Esophagus muscularis mucosa (tissue), 4 donors: ENCODE results near the gene ABCC9. TPM values are rescaled to one million over a fixed set of nuclear protein-coding genes. Genes with fewer than 3 reads are reported as not detected.

Experiments
- DNase-seq: peaks from one replicate; pipeline ENCODE4 v3.0.0-alpha.2; 2017; ENCODE audit errors: extremely low spot score
- H3K27ac ChIP-seq, 4 donors: fragments of 200-600 bp; sonication (generic); replicated peaks in 1 of 4; 1 replicate in 3 of 4; 2 replicates in 1 of 4; pipeline ENCODE4 v1.5.1; 2016 to 2019; ENCODE audit warnings: mild to moderate bottlenecking in 1 of 4
- H3K27me3 ChIP-seq, 4 donors: fragments of 200-600 bp; sonication (generic); one replicate each; pipeline versions ENCODE4 v1.5.1 to v1.6.0; 2016 to 2019
- H3K36me3 ChIP-seq, 4 donors: fragments of 200-600 bp; sonication (generic); one replicate each; pipeline ENCODE4 v1.5.1; 2016 to 2019
- H3K4me1 ChIP-seq, 4 donors: fragments of 200-600 bp; sonication (generic); one replicate each; pipeline ENCODE4 v1.5.1; 2016 to 2019
- H3K4me3 ChIP-seq, 4 donors: fragments of 200-600 bp; sonication (generic); 1 replicate in 2 of 4; 2 replicates in 2 of 4; pipeline ENCODE4 v1.5.1; 2016 to 2019; ENCODE audit warnings: mild to moderate bottlenecking in 4 of 4, moderate library complexity in 1 of 4
- H3K9me3 ChIP-seq, 4 donors: fragments of 200-600 bp; sonication (generic); 1 replicate in 3 of 4; 2 replicates in 1 of 4; pipeline ENCODE4 v1.5.1; 2016 to 2019
- EP300 ChIP-seq: sonication (generic); formaldehyde crosslinking; IDR thresholded peaks from one replicate; pipeline ENCODE4 v1.6.1; 2017; ENCODE audit warnings: antibody characterized with exemption
- POLR2A ChIP-seq: fragments of 450-650 bp; IDR thresholded peaks from one replicate; pipeline ENCODE4 v1.6.1; 2017; ENCODE audit warnings: antibody characterized with exemption, moderate library complexity, mild to moderate bottlenecking, low read depth
- POLR2AphosphoS5 ChIP-seq, 2 donors: sonication (generic); formaldehyde crosslinking; IDR thresholded peaks; one replicate each; pipeline ENCODE4 v1.6.1; 2017; ENCODE audit warnings: antibody characterized with exemption in 2 of 2
- WGBS: methylation state at CpG from one replicate; pipeline ENCODE4 v1.1.5; 2018; 5-methylcytosine and 5-hydroxymethylcytosine counted together
- intact Hi-C: fragments of 100-400 bp; cut with DNase I; formaldehyde crosslinking; loops from one replicate; pipeline ENCODE4 v1.15.1; 2023
- total RNA-seq, 4 donors: library from RNA; depleted of rRNA; stranded (reverse); fragments of >200 nt; gene quantifications; one replicate each; pipeline versions ENCODE4 v1.1.0 to v1.2.1, GENCODE V29; 2016
- TF ChIP-seq, protein P1 (sequence below), 3 experiments: fragments of 200-600 bp in 2 of 3; fragments of 450-650 bp in 1 of 3; sonication (generic) in 2 of 3; IDR thresholded peaks; one replicate each; pipeline ENCODE4 v1.5.1; 2017 to 2019; ENCODE audit warnings: antibody characterized with exemption in 3 of 3, mild to moderate bottlenecking in 2 of 3, moderate library complexity in 1 of 3

ABCC9 gene
- total RNA-seq, 4 donors from 2014 or later = 44.1 to 58.6 (median 50.9) TPM

DNA sequence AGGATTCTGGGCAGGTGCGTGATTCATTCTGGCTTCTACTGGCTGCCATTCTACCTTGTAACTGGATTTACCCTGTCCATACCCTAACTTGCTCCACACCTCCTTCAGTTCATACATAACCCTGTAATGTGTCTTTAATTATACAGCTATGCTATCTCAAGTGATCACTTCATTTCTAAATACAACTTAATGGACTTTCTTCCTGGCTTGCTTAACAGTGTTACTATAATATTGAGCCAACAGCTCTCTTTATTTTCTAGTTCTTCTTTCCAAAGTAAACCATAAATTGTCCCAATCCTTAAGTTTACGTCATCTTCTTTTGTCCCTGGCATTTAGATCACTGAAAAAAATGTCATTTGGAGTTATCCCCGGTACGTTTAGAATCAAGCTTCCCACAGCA is 90.8 kb downstream of the ABCC9 start:
- 64% methylated on average over 4 of the region's 4 CpGs for WGBS
- H3K4me1 ChIP-seq = peaks cover 8 to 17% (median 14%) of the 10 kb centered on the region in 4 donors
- H3K9me3 ChIP-seq = no peaks in the 10 kb centered on the region
- H3K36me3 ChIP-seq = peaks cover 0 to 37% (median 5%) of the 10 kb centered on the region in 4 donors
- H3K27ac ChIP-seq = no peak overlapping the region
- H3K27me3 ChIP-seq = no peaks in the 10 kb centered on the region
- intact Hi-C loops = no loop called here
- TF ChIP-seq, protein P1, sequence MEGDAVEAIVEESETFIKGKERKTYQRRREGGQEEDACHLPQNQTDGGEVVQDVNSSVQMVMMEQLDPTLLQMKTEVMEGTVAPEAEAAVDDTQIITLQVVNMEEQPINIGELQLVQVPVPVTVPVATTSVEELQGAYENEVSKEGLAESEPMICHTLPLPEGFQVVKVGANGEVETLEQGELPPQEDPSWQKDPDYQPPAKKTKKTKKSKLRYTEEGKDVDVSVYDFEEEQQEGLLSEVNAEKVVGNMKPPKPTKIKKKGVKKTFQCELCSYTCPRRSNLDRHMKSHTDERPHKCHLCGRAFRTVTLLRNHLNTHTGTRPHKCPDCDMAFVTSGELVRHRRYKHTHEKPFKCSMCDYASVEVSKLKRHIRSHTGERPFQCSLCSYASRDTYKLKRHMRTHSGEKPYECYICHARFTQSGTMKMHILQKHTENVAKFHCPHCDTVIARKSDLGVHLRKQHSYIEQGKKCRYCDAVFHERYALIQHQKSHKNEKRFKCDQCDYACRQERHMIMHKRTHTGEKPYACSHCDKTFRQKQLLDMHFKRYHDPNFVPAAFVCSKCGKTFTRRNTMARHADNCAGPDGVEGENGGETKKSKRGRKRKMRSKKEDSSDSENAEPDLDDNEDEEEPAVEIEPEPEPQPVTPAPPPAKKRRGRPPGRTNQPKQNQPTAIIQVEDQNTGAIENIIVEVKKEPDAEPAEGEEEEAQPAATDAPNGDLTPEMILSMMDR (IDR thresholded peaks at IDR 0.05) = no peak
- TF ChIP-seq POLR2AphosphoS5 (IDR thresholded peaks at IDR 0.05) = no peak
- TF ChIP-seq POLR2A = no peak
- no peak for TF ChIP-seq EP300
- H3K4me3 ChIP-seq = no peak overlapping the region
- DNase-seq = no peak

DNA sequence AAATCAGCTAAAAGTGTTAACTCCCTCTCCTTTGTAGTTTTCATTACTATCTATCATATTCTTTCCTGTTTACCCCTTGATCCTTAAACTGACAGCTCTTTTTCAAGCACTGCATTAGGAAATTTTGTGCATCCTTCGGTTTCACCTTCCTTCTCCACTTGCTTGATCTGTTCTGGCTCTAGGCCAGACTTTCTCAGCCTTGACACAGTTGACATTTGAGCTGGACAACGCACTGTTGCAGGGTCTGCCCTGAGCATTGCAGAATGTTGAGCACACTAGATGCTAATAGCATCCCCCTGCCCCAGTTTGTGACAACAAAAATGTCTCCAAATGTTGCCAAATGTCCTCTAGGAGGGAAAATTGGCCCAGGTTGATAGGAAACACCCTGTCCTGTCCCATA is 91.3 kb downstream of the ABCC9 start:
- WGBS = 63% methylated on average over 2 of the region's 2 CpGs
- no peak for DNase-seq
- Histone ChIP-seq H3K4me1 (peaks cover 8 to 17% (median 14%) of the 10 kb centered on the region in 4 donors), H3K9me3 (no peaks in the 10 kb centered on the region), H3K4me3 (no peak overlapping the region), H3K27ac (no peak overlapping the region), H3K27me3 (no peaks in the 10 kb centered on the region), H3K36me3 (peaks cover 0 to 43% (median 5%) of the 10 kb centered on the region in 4 donors)
- TF ChIP-seq, protein P1 (IDR thresholded peaks at IDR 0.05) = no peak
- TF ChIP-seq POLR2A (no peak), EP300 (no peak)
- intact Hi-C loops = no loop called here

DNA sequence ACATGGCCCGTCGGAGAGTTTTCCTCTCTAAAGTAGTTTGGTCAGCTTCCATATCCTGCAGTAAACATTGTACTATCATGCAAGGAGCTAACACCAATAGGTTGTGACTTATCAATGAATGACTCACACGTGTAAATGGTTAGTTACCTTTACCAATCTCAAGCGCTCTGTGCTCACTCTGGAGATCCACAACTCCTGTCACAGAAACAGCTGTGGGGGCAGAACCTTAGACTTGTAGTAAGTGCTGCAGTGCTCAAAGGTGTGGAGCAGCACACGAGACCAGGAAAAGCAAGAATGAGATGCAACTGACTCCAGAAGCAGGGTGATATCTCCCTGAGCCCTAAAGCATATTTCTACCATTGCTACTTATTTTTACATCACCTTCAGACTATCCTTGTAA is 93.0 kb downstream of the ABCC9 start:
- DNase-seq = no peak
- intact Hi-C loops = no loop called here
- TF ChIP-seq, protein P1 (IDR thresholded peaks at IDR 0.05) = no peak
- TF ChIP-seq POLR2AphosphoS5 (IDR thresholded peaks at IDR 0.05) = no peak
- no peak for TF ChIP-seq POLR2A
- no peak for TF ChIP-seq EP300
- Histone ChIP-seq H3K27ac (no peak overlapping the region), H3K36me3 (peaks cover 0 to 58% (median 7%) of the 10 kb centered on the region in 4 donors), H3K27me3 (no peaks in the 10 kb centered on the region), H3K9me3 (no peaks in the 10 kb centered on the region), H3K4me1 (peaks cover 8 to 17% (median 12%) of the 10 kb centered on the region in 4 donors), H3K4me3 (no peak overlapping the region)
- WGBS = 88% methylated on average over 5 of the region's 5 CpGs

DNA sequence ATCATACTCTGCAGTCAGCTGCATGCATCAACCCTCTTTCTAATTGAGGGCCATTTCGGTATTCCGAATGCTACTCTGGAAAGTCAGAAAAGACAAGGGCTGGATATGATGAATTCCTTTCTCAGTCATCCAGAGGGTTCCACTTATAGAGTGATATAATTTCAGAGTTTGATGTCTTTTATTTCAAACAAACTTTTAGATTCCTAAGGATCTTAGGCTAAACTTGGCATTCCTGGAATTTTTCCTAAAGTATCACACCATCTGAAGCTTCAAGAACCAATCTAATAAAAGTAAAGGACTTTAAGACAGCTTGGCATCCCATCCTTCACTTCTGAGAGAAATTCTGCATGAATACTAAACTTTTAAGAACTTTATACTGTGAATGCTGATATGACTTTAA is 97.4 kb downstream of the ABCC9 start:
- intact Hi-C loops = no loop called here
- H3K4me3 ChIP-seq = no peak overlapping the region
- no peak overlapping the region for H3K27ac ChIP-seq
- no peaks in the 10 kb centered on the region for H3K9me3 ChIP-seq
- 84% methylated on average over 2 of the region's 2 CpGs for WGBS
- no peaks in the 10 kb centered on the region for H3K4me1 ChIP-seq
- H3K36me3 ChIP-seq = peaks cover 7 to 63% (median 13%) of the 10 kb centered on the region in 4 donors
- DNase-seq = no peak
- no peaks in the 10 kb centered on the region for H3K27me3 ChIP-seq
- TF ChIP-seq EP300 = no peak
- TF ChIP-seq POLR2AphosphoS5 (IDR thresholded peaks at IDR 0.05) = no peak
- TF ChIP-seq, protein P1 (IDR thresholded peaks at IDR 0.05) = no peak
- no peak for TF ChIP-seq POLR2A

DNA sequence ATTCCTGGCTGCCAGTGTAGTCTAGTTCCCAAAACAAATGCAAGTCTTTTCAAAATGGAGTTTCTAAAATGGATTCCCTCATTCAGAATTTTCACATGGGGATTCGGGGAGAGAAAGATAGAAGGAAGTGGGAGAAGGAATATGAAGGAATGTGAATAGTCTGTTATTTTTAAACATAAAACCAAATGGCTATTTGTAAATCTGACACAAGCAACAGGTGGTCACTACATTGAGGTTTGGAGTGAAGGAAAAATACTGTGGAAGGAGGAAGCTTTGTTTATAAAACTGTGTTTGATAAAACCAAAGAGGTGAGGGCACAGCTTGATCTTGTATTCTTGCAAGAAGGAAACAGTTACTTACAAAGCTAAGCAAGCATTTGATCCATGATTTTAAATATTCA is 101.5 kb downstream of the ABCC9 start:
- WGBS = 76% methylated on average over 1 of the region's 1 CpG
- no peak for DNase-seq
- intact Hi-C loops = no loop called here
- Histone ChIP-seq H3K27ac (no peak overlapping the region), H3K4me3 (no peak overlapping the region), H3K27me3 (no peaks in the 10 kb centered on the region), H3K4me1 (no peaks in the 10 kb centered on the region), H3K9me3 (no peaks in the 10 kb centered on the region), H3K36me3 (peaks cover 7 to 53% (median 24%) of the 10 kb centered on the region in 4 donors)
- no peak for TF ChIP-seq POLR2AphosphoS5 (IDR thresholded peaks at IDR 0.05)
- no peak for TF ChIP-seq POLR2A
- TF ChIP-seq EP300 = no peak
- TF ChIP-seq, protein P1 (IDR thresholded peaks at IDR 0.05) = no peak
